ENCODE measurements around the gene NRP2.

DNA sequence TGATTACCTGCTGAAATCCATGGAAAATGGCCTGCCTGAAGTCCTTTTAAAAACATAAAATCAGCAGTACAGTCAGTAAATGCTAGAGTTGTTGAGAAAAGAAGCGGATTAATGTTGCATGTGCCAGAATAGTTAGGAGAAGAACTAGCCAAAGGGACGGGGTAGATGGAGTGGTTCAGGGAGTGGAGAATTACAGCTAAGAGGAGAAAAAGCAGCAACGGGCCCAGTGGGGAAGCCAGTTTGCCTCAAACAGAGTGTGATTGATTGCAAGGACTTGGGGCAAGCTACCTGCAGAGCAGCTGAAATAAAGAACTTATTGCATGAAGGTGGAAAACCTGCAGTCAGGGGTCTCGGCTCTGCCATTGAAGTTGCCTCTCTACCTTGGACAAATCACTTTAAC, 79.1 kb downstream of the NRP2 start:
- no peak for TF ChIP-seq POLR2A (IDR thresholded peaks at IDR 0.05)
- TF ChIP-seq CTCF (IDR thresholded peaks at IDR 0.05 in 4 of 5, conservative IDR thresholded peaks at IDR 0.05 in 1 of 5), result no peak

All from gastrocnemius medialis (tissue), 4 donors.